NCI-H1694 (cell line): ENCODE results near the gene NUCKS1.

Experiments used
- DNase-seq: peaks from one replicate; lab custom pipeline; 2025; lab: John Stamatoyannopoulos, UW

The NUCKS1 gene

DNA sequence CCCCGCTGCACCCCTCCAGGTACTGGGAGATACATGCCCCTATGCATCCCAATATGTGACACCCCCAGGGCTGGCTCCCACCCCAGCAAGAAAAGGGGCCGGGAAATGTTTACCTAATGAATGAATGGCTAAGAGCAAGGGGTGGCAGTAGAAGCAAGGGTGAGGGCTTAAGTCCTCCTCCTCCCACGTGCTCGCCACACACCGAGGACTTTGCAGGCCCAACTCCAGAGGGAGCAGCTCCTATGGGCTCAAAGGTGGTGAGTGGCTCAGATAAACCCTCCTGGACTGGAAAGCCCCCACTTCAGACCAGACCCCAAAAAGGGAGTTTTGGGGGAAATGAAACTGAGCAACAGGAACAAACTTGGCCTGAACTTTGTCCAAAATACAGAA is 81.0 kb downstream of the NUCKS1 start:
- no peak for DNase-seq

DNA sequence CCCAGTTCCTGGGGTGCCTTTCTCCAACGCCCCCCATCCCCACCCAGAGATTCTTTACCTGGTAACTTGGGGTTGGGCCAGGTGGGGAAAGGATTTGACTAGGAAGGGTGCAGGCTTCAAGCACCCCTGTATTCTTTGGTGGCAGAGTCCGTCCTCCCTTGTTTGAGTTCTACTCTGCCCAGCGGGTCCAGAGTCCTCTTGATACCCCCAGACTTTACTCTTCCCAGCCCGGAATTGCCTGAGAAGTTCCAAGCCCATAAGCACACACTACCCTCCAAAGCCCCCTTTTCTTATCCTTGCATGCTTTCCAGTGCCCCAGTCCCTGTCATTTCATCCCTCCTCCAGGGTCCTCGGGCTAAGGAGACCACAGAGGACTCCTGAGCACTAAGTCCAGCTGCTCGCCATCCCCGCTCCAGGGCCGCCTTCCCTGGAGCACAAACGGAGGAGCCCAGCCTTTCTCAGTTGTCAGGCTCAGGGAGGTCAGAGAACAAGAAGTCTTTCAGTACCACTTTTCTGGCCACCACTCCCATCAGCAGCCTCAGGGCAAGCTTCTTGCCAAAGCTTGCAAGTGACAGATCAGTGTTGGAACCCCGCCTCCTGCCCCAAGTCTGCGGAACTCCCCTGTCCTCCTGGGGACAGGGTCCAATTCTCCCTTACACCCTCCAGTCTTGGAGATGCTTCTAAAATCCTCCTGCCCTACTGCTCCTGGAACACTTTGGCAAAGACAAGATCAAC is 81.9 kb downstream of the NUCKS1 start:
- no peak for DNase-seq

DNA sequence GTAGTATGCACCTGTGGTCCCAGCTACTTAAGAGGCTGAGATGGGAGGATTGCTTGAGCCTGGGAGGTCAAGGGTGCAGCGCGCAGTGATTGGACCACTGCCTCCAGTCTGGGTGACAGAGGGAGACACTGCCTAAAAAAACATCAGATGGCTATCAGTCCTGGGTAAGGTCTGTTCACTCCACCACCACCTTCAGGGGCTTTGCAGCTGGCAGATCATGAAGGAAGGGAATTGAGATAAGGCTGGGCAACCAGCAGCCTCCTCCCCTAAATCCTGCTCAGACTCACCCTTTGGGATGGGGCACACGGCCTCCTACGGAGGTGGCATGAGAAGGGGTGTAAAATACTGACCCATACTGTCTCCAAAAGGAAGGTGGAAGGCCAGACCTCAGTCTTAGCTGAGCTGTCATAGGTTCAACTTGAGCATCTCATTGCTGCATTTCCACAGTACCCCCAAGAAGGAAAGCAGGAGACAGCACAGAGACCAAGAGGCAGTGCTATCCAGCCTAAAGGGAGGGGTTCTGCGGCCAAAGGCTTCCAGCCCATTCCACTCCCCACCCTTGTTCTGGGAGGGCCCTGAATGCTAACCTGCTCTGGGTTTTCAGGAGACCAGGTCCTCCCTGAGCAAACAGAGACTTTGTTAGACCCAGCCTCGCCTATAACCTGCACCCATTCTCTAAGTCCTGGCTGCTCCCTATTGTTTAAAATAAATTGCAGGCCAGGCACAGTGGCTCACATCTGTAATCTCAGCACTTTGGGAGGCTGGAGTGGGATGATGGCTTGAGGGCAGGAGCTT is 83.4 kb downstream of the NUCKS1 start:
- DNase-seq = no peak

DNA sequence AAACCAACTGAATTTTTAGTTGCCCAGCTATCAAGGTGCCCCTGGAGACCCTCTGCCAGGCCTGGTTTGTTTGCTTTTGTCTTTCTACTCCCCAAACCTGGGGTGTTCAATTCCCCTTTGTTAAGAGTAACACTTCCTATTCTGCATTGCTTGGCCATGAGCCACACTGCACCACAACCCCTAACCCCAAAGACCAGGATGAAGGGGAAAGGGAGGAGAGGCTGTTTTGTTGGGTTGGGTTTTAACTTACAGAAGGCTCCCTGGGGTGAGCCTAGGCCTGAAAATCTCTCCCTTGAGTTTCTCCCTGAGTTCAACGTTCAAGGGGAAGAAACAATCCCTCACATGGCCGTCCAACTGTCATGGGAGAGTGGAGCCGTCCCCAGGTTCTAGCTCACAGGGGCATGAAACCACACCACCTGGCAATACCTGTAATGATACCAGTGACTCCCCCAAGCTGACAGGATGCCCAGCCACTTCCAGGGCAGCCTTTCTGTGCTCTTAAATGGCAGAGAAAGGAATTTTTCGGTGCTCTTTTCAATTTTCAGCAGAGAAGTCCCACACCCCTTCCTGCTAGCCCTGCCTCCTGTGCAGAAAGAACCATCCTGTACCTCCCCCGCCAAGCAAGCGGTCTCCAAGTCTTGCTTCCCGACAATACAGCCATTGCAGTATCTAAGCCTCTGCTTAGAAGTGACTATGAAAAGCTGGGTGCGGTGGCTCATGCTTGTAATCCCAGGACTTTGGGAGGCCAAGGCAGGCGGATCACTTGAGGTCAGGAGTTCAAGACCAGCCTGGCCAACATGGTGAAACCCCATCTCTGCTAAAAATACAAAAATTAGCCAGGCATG is 84.6 kb downstream of the NUCKS1 start:
- DNase-seq = no peak

DNA sequence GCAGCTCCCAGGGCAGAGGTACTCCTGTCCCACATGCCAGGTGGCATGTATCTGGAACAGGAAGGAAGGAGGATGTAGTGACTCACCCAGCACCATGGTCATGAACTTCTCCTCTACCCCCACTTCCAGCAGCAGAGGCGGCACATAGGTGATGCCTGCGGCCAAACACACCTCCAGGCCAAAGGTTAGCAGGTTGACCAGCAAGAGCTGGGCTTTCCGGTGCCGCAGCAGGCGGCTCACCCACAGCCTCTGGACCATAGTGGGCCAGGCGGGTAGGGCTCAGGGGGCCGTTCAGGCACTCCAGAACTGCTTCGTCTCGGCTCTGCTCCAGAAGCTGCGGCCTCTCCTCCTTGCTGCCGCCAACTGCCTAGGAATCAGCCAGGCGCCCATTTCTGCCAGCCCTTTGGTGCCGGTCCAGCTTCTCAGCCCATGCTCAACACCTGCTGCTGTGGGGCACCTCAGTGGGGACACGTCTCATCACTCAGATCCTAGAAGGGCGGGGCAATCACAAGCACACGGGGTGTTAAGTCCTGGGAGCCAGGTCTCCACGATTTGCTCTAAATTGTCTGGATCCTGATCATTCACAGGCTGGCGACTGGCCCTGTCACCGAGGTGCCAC is 85.5 kb downstream of the NUCKS1 start:
- no peak for DNase-seq

DNA sequence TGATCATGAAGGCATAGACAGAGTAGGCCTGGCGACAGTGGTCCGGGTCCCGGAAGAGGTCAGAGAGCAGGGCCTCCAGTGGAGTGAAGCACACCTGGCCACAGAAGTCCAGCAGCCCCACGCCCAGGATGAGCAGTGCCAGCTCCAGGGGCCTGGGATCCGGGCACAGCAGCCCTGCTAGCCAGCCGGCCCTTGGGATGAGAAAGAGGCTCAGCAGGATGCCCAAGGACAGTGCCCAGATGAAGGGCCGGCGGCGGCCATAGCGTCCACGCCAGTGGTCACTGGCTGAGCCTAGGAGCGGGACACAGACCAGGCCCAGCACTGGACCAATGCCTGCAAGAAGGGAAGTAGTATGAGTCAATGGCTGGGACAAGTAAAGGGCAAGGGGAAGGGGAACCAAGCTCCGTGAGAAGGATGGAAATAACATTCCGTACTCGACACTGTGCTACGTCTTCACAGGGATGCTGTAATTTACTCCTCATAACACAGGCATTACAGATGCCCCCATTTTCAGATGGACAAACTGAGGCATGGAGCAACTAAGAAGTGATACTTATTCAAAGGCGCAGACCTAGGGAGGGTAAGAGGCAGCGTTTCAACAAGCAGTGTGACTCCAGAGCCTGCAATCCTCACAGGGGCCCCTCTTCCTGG is 86.6 kb downstream of the NUCKS1 start:
- DNase-seq = no peak
